Muscle of leg (tissue), 11 donors: ENCODE results near the gene OGA. TPM values are rescaled to one million over a fixed set of nuclear protein-coding genes. Genes with fewer than 3 reads are reported as not detected.
"Not testable (repeated sequence)": the region's sequence is repeated elsewhere in the genome, so short reads cannot be mapped to it uniquely, and the experiment has no call there.

Source experiments
- DNase-seq: peaks from one replicate; pipeline ENCODE4 v3.0.0; 2013
- H3K27ac ChIP-seq: one replicate; pipeline ENCODE4 v1.5.1; 2013; ENCODE audit warnings: mild to moderate bottlenecking, low read length, control low read depth
- H3K27me3 ChIP-seq: one replicate; pipeline ENCODE4 v1.6.1; 2013; ENCODE audit warnings: low read length; ENCODE audit not compliant: control insufficient read depth, insufficient read depth
- H3K36me3 ChIP-seq: one replicate; pipeline ENCODE4 v1.6.1; 2013; ENCODE audit warnings: low read length; ENCODE audit not compliant: control insufficient read depth, insufficient read depth
- H3K4me1 ChIP-seq: one replicate; pipeline ENCODE4 v1.6.1; 2013; ENCODE audit warnings: low read length; ENCODE audit not compliant: control insufficient read depth, insufficient read depth
- H3K4me3 ChIP-seq: one replicate; pipeline ENCODE4 v1.5.1; 2013; ENCODE audit warnings: low read length, control low read depth
- H3K9me3 ChIP-seq: replicated peaks from 2 replicates; pipeline ENCODE4 v1.6.1; 2013; ENCODE audit warnings: low read depth, low read length; ENCODE audit not compliant: control insufficient read depth
- WGBS: methylation state at CpG from one replicate; pipeline ENCODE4 v1.1.5; 2013; ENCODE audit warnings: missing lambda C conversion rate; ENCODE audit not compliant: insufficient coverage; 5-methylcytosine and 5-hydroxymethylcytosine counted together
- polyA plus RNA-seq, 8 donors: library from polyadenylated mRNA; unstranded; fragments of 120-200 nt; gene quantifications; one replicate each; pipeline versions ENCODE4 v1.2.1 to v1.2.3, GENCODE V29; 2013; ENCODE audit warnings: inconsistent platforms in 1 of 8, low replicate concordance in 1 of 8; ENCODE audit not compliant: insufficient read length in 8 of 8, insufficient read depth in 1 of 8
- total RNA-seq: library from RNA; stranded (reverse); fragments of 120-200 nt; gene quantifications from one replicate; pipeline ENCODE4 v1.2.4, GENCODE V29; 2013

Gene OGA
- total and polyA plus RNA-seq, 9 donors: 73.2 to 127 (median 91.6) TPM

- WGBS: 88% methylated on average over 1 of the region's 4 CpGs
- Histone ChIP-seq H3K9me3 (no peaks in the 10 kb centered on the region), H3K36me3 (peaks cover 35% of the 10 kb centered on the region), H3K4me1 (peaks cover 14% of the 10 kb centered on the region), H3K27ac (no peak overlapping the region), H3K27me3 (no peaks in the 10 kb centered on the region), H3K4me3 (no peak overlapping the region)
- DNase-seq: no peak
Observed at GRCh38 chr10:101812606-101813005, 5.6 kb downstream of the OGA start.

- Histone ChIP-seq H3K9me3 (no peaks in the 10 kb centered on the region), H3K4me1 (no peaks in the 10 kb centered on the region), H3K4me3 (no peak overlapping the region), H3K36me3 (peaks cover 66% of the 10 kb centered on the region), H3K27me3 (no peaks in the 10 kb centered on the region), H3K27ac (no peak overlapping the region)
- DNase-seq: no peak
- WGBS: 50% methylated on average over 1 of the region's 1 CpG
Observed at GRCh38 chr10:101807158-101807557, 11.1 kb downstream of the OGA start.

GRCh38 chr10:101803511-101803910 lies 14.7 kb downstream of the OGA start:
- Histone ChIP-seq H3K4me3 (no peak overlapping the region), H3K9me3 (no peaks in the 10 kb centered on the region), H3K36me3 (peaks cover 72% of the 10 kb centered on the region), H3K27me3 (no peaks in the 10 kb centered on the region), H3K4me1 (no peaks in the 10 kb centered on the region), H3K27ac (no peak overlapping the region)
- 100% methylated on average over 1 of the region's 4 CpGs for WGBS
- no peak for DNase-seq

GRCh38 chr10:101797403-101798059 lies 20.7 kb downstream of the OGA start:
- Histone ChIP-seq H3K4me3 (no peak overlapping the region), H3K27me3 (no peaks in the 10 kb centered on the region), H3K36me3 (peaks cover 74% of the 10 kb centered on the region), H3K27ac (no peak overlapping the region), H3K9me3 (no peaks in the 10 kb centered on the region), H3K4me1 (no peaks in the 10 kb centered on the region)
- WGBS: no CpG with 5 or more reads among the region's 4 CpGs
- DNase-seq: no peak

GRCh38 chr10:101793526-101793925 lies 24.7 kb downstream of the OGA start:
- H3K36me3 ChIP-seq: peaks cover 65% of the 10 kb centered on the region
- 100% methylated on average over 2 of the region's 12 CpGs for WGBS

GRCh38 chr10:101789686-101790085 lies 28.6 kb downstream of the OGA start:
- Histone ChIP-seq H3K9me3 (no peaks in the 10 kb centered on the region), H3K36me3 (peaks cover 74% of the 10 kb centered on the region), H3K27me3 (no peaks in the 10 kb centered on the region), H3K4me3 (no peak overlapping the region), H3K4me1 (no peaks in the 10 kb centered on the region), H3K27ac (no peak overlapping the region)
- DNase-seq: no peak
- 100% methylated on average over 1 of the region's 7 CpGs for WGBS

More at GRCh38 chr10:101793526-101793925, 24.7 kb downstream of the OGA start:
- Histone ChIP-seq H3K9me3 (no peaks in the 10 kb centered on the region), H3K27me3 (no peaks in the 10 kb centered on the region), H3K4me3 (no peak overlapping the region), H3K4me1 (no peaks in the 10 kb centered on the region), H3K27ac (no peak overlapping the region)
- DNase-seq: no peak

GRCh38 chr10:101789231-101789630 lies 29.0 kb downstream of the OGA start:
- peaks cover 74% of the 10 kb centered on the region for H3K36me3 ChIP-seq
- H3K27ac ChIP-seq, DNase-seq, H3K4me1 ChIP-seq, H3K4me3 ChIP-seq, H3K27me3 ChIP-seq, H3K9me3 ChIP-seq: not testable (repeated sequence)
- WGBS: 88% methylated on average over 3 of the region's 9 CpGs

- H3K4me3 ChIP-seq: no peak overlapping the region
- peaks cover 48% of the 10 kb centered on the region for H3K36me3 ChIP-seq
- H3K4me1 ChIP-seq: peaks cover 26% of the 10 kb centered on the region
- no peak for DNase-seq
- H3K27me3 ChIP-seq: no peaks in the 10 kb centered on the region
- no peaks in the 10 kb centered on the region for H3K9me3 ChIP-seq
- H3K27ac ChIP-seq: no peak overlapping the region
- 90% methylated on average over 2 of the region's 2 CpGs for WGBS
Observed at GRCh38 chr10:101785801-101786200, 32.4 kb downstream of the OGA start.

- H3K9me3 ChIP-seq: no peaks in the 10 kb centered on the region
- no CpG with 5 or more reads among the region's 2 CpGs for WGBS
- peaks cover 38% of the 10 kb centered on the region for H3K4me1 ChIP-seq
- H3K36me3 ChIP-seq: peaks cover 45% of the 10 kb centered on the region
- peaks cover 12% of the 10 kb centered on the region for H3K27me3 ChIP-seq
- no peak overlapping the region for H3K27ac ChIP-seq
- H3K4me3 ChIP-seq: no peak overlapping the region
- DNase-seq: no peak
Observed at GRCh38 chr10:101784558-101784957, 33.7 kb downstream of the OGA start.

GRCh38 chr10:101783736-101784118 lies 34.5 kb downstream of the OGA start:
- Histone ChIP-seq H3K27ac (peak overlapping the region; percentile 71), H3K36me3 (peaks cover 37% of the 10 kb centered on the region), H3K4me1 (peaks cover 46% of the 10 kb centered on the region), H3K4me3 (peak overlapping the region; percentile 79), H3K27me3 (peaks cover 20% of the 10 kb centered on the region), H3K9me3 (no peaks in the 10 kb centered on the region)
- no peak for DNase-seq
- 19% methylated on average over 4 of the region's 10 CpGs for WGBS
